Spleen (tissue), 7 donors: ENCODE measurements around the gene PRKG2.

Source experiments
- POLR2A ChIP-seq, 3 donors: fragments of 450-650 bp; IDR thresholded peaks; one replicate each; pipeline ENCODE4 v1.5.1; 2017; ENCODE audit warnings: antibody characterized with exemption in 3 of 3, mild to moderate bottlenecking in 1 of 3
- TF ChIP-seq, protein P1 (sequence below), 11 experiments: fragments of 200-600 bp in 7 of 11; fragments of 450-650 bp in 4 of 11; sonication (generic) in 4 of 11; IDR thresholded peaks in 8 of 11; conservative IDR thresholded peaks in 3 of 11; 1 replicate in 7 of 11; 2 replicates in 4 of 11; pipeline versions ENCODE4 v1.4.0 to v1.8.0; 2016 to 2021; ENCODE audit warnings: antibody characterized with exemption in 11 of 11, inconsistent platforms in 4 of 11, mild to moderate bottlenecking in 1 of 11
- donor health status: DM: no; HTN: no; CAD: no; lungs with moderate emphysema.
- donor health status: DM: no; HTN: no; CAD: no.
- donor health status: DM: no; HTN: no; CAD: no.

DNA sequence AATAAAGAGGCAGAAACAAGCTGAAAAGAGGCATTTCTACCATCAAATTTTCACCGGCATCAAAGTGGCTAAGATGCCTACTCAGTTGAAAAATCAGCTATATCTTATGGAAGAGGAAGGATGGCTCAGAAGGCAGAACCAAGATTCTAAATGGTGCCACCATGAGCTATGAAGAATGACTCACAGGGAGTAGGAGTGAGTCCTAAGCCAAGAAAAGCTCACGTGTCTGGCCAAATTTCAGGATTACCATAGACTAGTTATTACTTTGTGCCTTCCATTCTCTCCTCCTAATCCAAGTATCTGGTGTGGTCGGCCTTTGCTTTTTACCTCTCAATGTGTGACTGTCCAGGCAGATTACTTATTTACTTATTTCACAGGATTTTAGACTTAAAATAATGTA is 129.7 kb downstream of the PRKG2 start:
- TF ChIP-seq, protein P1, sequence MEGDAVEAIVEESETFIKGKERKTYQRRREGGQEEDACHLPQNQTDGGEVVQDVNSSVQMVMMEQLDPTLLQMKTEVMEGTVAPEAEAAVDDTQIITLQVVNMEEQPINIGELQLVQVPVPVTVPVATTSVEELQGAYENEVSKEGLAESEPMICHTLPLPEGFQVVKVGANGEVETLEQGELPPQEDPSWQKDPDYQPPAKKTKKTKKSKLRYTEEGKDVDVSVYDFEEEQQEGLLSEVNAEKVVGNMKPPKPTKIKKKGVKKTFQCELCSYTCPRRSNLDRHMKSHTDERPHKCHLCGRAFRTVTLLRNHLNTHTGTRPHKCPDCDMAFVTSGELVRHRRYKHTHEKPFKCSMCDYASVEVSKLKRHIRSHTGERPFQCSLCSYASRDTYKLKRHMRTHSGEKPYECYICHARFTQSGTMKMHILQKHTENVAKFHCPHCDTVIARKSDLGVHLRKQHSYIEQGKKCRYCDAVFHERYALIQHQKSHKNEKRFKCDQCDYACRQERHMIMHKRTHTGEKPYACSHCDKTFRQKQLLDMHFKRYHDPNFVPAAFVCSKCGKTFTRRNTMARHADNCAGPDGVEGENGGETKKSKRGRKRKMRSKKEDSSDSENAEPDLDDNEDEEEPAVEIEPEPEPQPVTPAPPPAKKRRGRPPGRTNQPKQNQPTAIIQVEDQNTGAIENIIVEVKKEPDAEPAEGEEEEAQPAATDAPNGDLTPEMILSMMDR (IDR thresholded peaks at IDR 0.05 in 8 of 11, conservative IDR thresholded peaks at IDR 0.05 in 3 of 11) = no peak
- TF ChIP-seq POLR2A (IDR thresholded peaks at IDR 0.05) = no peak
